ENCODE results near the gene KCNJ1.

GRCh38 chr11:128913806-128914205, 46.7 kb upstream of the KCNJ1 start:
- no peak for TF ChIP-seq CTCF (conservative IDR thresholded peaks at IDR 0.05; ENCODE audit: low read depth, low read length)
- no peak for TF ChIP-seq EZH2phosphoT487 (IDR thresholded peaks at IDR 0.05; ENCODE audit: borderline replicate concordance, low read length)
